ENCODE results near the gene TRAPPC3L.

Gene TRAPPC3L

GRCh38 chr6:116545651-116546050 lies at the start of gene TRAPPC3L:
Gene TRAPPC3L, minus strand, starts transcription at chr6:116545684. Its CDS starts 170 bp downstream, at chr6:116545514.
- no peak for DNase-seq (ENCODE audit: low read depth in 1 of 2, low spot score in 1 of 2)

GRCh38 chr6:116595247-116595646 lies 49.8 kb upstream of the TRAPPC3L start:
- DNase-seq (ENCODE audit: low read depth in 1 of 2, low spot score in 1 of 2), result no peak

- DNase-seq (ENCODE audit: low read depth in 1 of 2, low spot score in 1 of 2), result no peak
Observed at GRCh38 chr6:116586738-116587137, 41.3 kb upstream of the TRAPPC3L start.

GRCh38 chr6:116586276-116586675 lies 40.8 kb upstream of the TRAPPC3L start:
- no peak for DNase-seq (ENCODE audit: low read depth in 1 of 2, low spot score in 1 of 2)

- DNase-seq (ENCODE audit: low read depth in 1 of 2, low spot score in 1 of 2), result no peak
Observed at GRCh38 chr6:116580198-116580597, 34.7 kb upstream of the TRAPPC3L start.

- DNase-seq (ENCODE audit: low read depth in 1 of 2, low spot score in 1 of 2), result no peak
Observed at GRCh38 chr6:116579143-116579542, 33.7 kb upstream of the TRAPPC3L start.

- no peak for DNase-seq (ENCODE audit: low read depth in 1 of 2, low spot score in 1 of 2)
Observed at GRCh38 chr6:116578335-116578734, 32.9 kb upstream of the TRAPPC3L start.

- DNase-seq (ENCODE audit: low read depth in 1 of 2, low spot score in 1 of 2), result no peak
Observed at GRCh38 chr6:116577486-116577885, 32.0 kb upstream of the TRAPPC3L start.

GRCh38 chr6:116575227-116575626 lies 29.7 kb upstream of the TRAPPC3L start:
- no peak for DNase-seq (ENCODE audit: low read depth in 1 of 2, low spot score in 1 of 2)

GRCh38 chr6:116572162-116572561 lies 26.7 kb upstream of the TRAPPC3L start:
- no peak for DNase-seq (ENCODE audit: low read depth in 1 of 2, low spot score in 1 of 2)

- DNase-seq (ENCODE audit: low read depth in 1 of 2, low spot score in 1 of 2), result no peak
Observed at GRCh38 chr6:116571683-116572000, 26.2 kb upstream of the TRAPPC3L start.

GRCh38 chr6:116570856-116571682 lies 25.6 kb upstream of the TRAPPC3L start, which contains the start of gene RWDD1:
Gene RWDD1, plus strand, starts transcription at chr6:116571504. Its CDS starts 79 bp downstream, at chr6:116571583.
- DNase-seq (ENCODE audit: low read depth in 1 of 2, low spot score in 1 of 2), result peak; percentile 95 to 98

GRCh38 chr6:116568821-116569755 lies 23.6 kb upstream of the TRAPPC3L start:
- DNase-seq (ENCODE audit: low read depth in 1 of 2, low spot score in 1 of 2), result no peak

- no peak for DNase-seq (ENCODE audit: low read depth in 1 of 2, low spot score in 1 of 2)
Observed at GRCh38 chr6:116568111-116568510, 22.6 kb upstream of the TRAPPC3L start.

GRCh38 chr6:116564921-116565872 lies 19.7 kb upstream of the TRAPPC3L start:
- DNase-seq (ENCODE audit: low read depth in 1 of 2, low spot score in 1 of 2), result no peak

- no peak for DNase-seq (ENCODE audit: low read depth in 1 of 2, low spot score in 1 of 2)
Observed at GRCh38 chr6:116564311-116564710, 18.8 kb upstream of the TRAPPC3L start.

GRCh38 chr6:116563830-116564229 lies 18.3 kb upstream of the TRAPPC3L start:
- DNase-seq (ENCODE audit: low read depth in 1 of 2, low spot score in 1 of 2), result no peak

GRCh38 chr6:116562614-116563013 lies 17.1 kb upstream of the TRAPPC3L start:
- no peak for DNase-seq (ENCODE audit: low read depth in 1 of 2, low spot score in 1 of 2)

GRCh38 chr6:116562019-116562403 lies 16.5 kb upstream of the TRAPPC3L start:
- DNase-seq (ENCODE audit: low read depth in 1 of 2, low spot score in 1 of 2), result no peak

- DNase-seq (ENCODE audit: low read depth in 1 of 2, low spot score in 1 of 2), result peak in 1 of 2 donors; percentile 54
Observed at GRCh38 chr6:116561377-116562018, 16.0 kb upstream of the TRAPPC3L start.
